PC-9 (cell line): ENCODE results near the gene TBC1D10B.

Experiments used
- CTCF ChIP-seq: fragments of 200-600 bp; sonication (generic); conservative IDR thresholded peaks from 2 replicates; pipeline ENCODE4 v1.6.1; 2017; ENCODE audit warnings: mixed run types, antibody characterized with exemption, mild to moderate bottlenecking, moderate library complexity
- EZH2 ChIP-seq: fragments of 200-600 bp; sonication (generic); IDR thresholded peaks from 2 replicates; pipeline ENCODE4 v1.8.0; 2017; ENCODE audit warnings: antibody characterized with exemption, low read depth

DNA sequence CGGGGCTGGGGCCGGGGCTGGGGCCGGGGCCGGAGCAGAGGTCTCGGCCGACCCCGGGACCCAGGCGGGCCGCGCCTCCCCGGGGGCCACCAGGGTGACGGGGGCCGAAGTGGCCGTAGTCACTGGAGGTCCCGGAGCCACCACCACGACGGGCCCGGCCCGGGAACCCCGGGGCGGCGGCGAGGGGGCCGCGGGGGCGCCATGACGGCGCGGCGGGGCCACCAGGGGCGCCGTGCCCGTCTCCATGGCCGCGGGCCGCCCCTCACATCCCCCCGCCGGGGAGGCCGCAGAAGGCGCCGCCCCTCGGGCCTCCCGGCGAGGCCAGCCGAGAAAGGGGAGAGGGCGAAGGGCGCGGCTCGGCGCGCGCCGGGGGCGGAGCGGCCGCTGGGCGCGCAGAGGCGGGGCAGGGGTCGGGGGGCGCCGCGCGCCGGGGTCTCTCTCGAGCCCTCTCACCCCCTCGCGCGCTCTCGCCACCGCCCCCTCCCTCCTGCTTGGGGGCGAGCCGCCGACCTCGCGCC is 297 bp downstream of the TBC1D10B start:
- TF ChIP-seq CTCF (no peak), EZH2 (no peak)
